Endothelial cell of umbilical vein (primary cell): ENCODE data around the gene TRAF7.
"Not testable (repeated sequence)": the region's sequence is repeated elsewhere in the genome, so short reads cannot be mapped to it uniquely, and the experiment has no call there.

Experiments used
- GATA2 ChIP-seq: IDR thresholded peaks from 2 replicates; pipeline ENCODE4 v1.7.0; 2011; ENCODE audit warnings: low read depth, mild to moderate bottlenecking, moderate library complexity, mixed read lengths, low read length; ENCODE audit not compliant: insufficient read length, insufficient read depth
- MYC ChIP-seq: IDR thresholded peaks from one replicate; pipeline ENCODE4 v1.6.1; 2011; ENCODE audit warnings: mild to moderate bottlenecking, low read depth, low read length
- POLR2A ChIP-seq: IDR thresholded peaks from 2 replicates; pipeline ENCODE4 v1.6.1; 2012; ENCODE audit warnings: low read depth, mild to moderate bottlenecking, control low read depth, low read length
- POLR2AphosphoS5 ChIP-seq: IDR thresholded peaks from 2 replicates; pipeline ENCODE4 v1.6.1; 2012; ENCODE audit warnings: low read depth, mild to moderate bottlenecking, control low read depth, low read length, moderate library complexity; ENCODE audit not compliant: insufficient read depth
- TF ChIP-seq, protein P1 (sequence below), 2 donors: IDR thresholded peaks; 1 replicate in 1 of 2; 2 replicates in 1 of 2; pipeline ENCODE4 v1.5.1; 2011; ENCODE audit warnings: low read length in 2 of 2, mild to moderate bottlenecking in 2 of 2, moderate library complexity in 2 of 2, control low read depth in 1 of 2, inconsistent platforms in 1 of 2, low read depth in 1 of 2; ENCODE audit not compliant: insufficient read depth in 1 of 2; ENCODE audit errors: extremely low read depth in 1 of 2

GRCh38 chr16:2133797-2134196 lies 21.8 kb upstream of the TRAF7 start:
- not testable (repeated sequence) for TF ChIP-seq POLR2A, POLR2AphosphoS5, MYC, GATA2
- TF ChIP-seq, protein P1, sequence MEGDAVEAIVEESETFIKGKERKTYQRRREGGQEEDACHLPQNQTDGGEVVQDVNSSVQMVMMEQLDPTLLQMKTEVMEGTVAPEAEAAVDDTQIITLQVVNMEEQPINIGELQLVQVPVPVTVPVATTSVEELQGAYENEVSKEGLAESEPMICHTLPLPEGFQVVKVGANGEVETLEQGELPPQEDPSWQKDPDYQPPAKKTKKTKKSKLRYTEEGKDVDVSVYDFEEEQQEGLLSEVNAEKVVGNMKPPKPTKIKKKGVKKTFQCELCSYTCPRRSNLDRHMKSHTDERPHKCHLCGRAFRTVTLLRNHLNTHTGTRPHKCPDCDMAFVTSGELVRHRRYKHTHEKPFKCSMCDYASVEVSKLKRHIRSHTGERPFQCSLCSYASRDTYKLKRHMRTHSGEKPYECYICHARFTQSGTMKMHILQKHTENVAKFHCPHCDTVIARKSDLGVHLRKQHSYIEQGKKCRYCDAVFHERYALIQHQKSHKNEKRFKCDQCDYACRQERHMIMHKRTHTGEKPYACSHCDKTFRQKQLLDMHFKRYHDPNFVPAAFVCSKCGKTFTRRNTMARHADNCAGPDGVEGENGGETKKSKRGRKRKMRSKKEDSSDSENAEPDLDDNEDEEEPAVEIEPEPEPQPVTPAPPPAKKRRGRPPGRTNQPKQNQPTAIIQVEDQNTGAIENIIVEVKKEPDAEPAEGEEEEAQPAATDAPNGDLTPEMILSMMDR (IDR thresholded peaks at IDR 0.05; ENCODE audit: extremely low read depth in 1 of 2, insufficient read depth in 1 of 2, low read depth in 1 of 2, low read length in 2 of 2): not testable (repeated sequence)
